PC-9 (cell line): ENCODE data around the gene SH3GL2. TPM values are rescaled to one million over a fixed set of nuclear protein-coding genes. Genes with fewer than 3 reads are reported as not detected.

Source experiments
- BruUV-seq: library from RNA; stranded (reverse); fragments of 400-500 nt; replicated peaks from 2 replicates; lab custom pipeline; 2021; lab: Mats Ljungman, UMichigan
- CTCF ChIA-PET: fragments of 300-600 bp; sonication (Branson Sonifier 250); formaldehyde crosslinking; loops from one replicate; lab custom pipeline; 2022; ENCODE audit warnings: antibody characterized with exemption; lab: Charles Lee
- POLR2A ChIA-PET: fragments of 300-600 bp; sonication (Branson Sonifier 250); formaldehyde crosslinking; loops from one replicate; lab custom pipeline; 2022; ENCODE audit warnings: antibody characterized with exemption; ENCODE audit not compliant: unreplicated experiment; lab: Charles Lee
- DNase-seq, 2 experiments: peaks; one replicate each; pipeline versions ENCODE4 v3.0.0 to v3.0.0-alpha.2; 2015 to 2022; ENCODE audit warnings: mixed read lengths in 1 of 2
- H2AFZ ChIP-seq: fragments of 200-600 bp; sonication (generic); 2 replicates; pipeline ENCODE4 v1.8.1; 2017; ENCODE audit warnings: antibody characterized with exemption
- H3F3A ChIP-seq: fragments of 200-600 bp; sonication (generic); 2 replicates; pipeline ENCODE4 v1.8.1; 2017; ENCODE audit warnings: antibody characterized with exemption, mild to moderate bottlenecking, low read depth; ENCODE audit not compliant: insufficient read depth
- H3K27ac ChIP-seq: fragments of 200-600 bp; sonication (generic); 2 replicates; pipeline ENCODE4 v1.6.1; 2016; ENCODE audit warnings: mixed run types
- H3K27me3 ChIP-seq: fragments of 200-600 bp; sonication (generic); 2 replicates; pipeline ENCODE4 v1.6.1; 2016; ENCODE audit warnings: low read depth, mixed run types; ENCODE audit not compliant: insufficient read depth
- H3K36me3 ChIP-seq: fragments of 200-600 bp; sonication (generic); 2 replicates; pipeline ENCODE4 v1.6.1; 2016; ENCODE audit warnings: low read depth, mixed run types
- H3K4me1 ChIP-seq: fragments of 200-600 bp; sonication (generic); replicated peaks from 2 replicates; pipeline ENCODE4 v1.6.1; 2016; ENCODE audit warnings: mixed run types; ENCODE audit not compliant: insufficient read depth
- H3K4me2 ChIP-seq: fragments of 200-600 bp; sonication (generic); 2 replicates; pipeline ENCODE4 v1.6.1; 2017; ENCODE audit warnings: mixed run types
- H3K4me3 ChIP-seq: fragments of 200-600 bp; sonication (generic); 2 replicates; pipeline ENCODE4 v1.6.1; 2016; ENCODE audit warnings: mixed run types
- H3K79me2 ChIP-seq: fragments of 200-600 bp; sonication (generic); 2 replicates; pipeline ENCODE4 v1.6.1; 2017; ENCODE audit warnings: low read depth, mixed run types
- H3K9me2 ChIP-seq: fragments of 200-600 bp; sonication (generic); 2 replicates; pipeline ENCODE4 v1.8.1; 2017; ENCODE audit warnings: mild to moderate bottlenecking; ENCODE audit not compliant: insufficient read depth
- H3K9me3 ChIP-seq: fragments of 200-600 bp; sonication (generic); 2 replicates; pipeline ENCODE4 v1.8.1; 2016; ENCODE audit warnings: low read depth; ENCODE audit not compliant: insufficient read depth
- H4K20me1 ChIP-seq: fragments of 200-600 bp; sonication (generic); 2 replicates; pipeline ENCODE4 v1.8.1; 2017; ENCODE audit not compliant: insufficient read depth
- EZH2 ChIP-seq: fragments of 200-600 bp; sonication (generic); IDR thresholded peaks from 2 replicates; pipeline ENCODE4 v1.8.0; 2017; ENCODE audit warnings: antibody characterized with exemption, low read depth
- intact Hi-C: fragments of 100-400 bp; cut with micrococcal nuclease; formaldehyde crosslinking; loops from one replicate; pipeline ENCODE4 v1.10.0; 2022; ENCODE audit not compliant: unreplicated experiment
- total RNA-seq: library from RNA; stranded (reverse); gene quantifications from 2 replicates; pipeline ENCODE4 v1.2.3, GENCODE V29; 2021
- TF ChIP-seq, protein P1 (sequence below): fragments of 200-600 bp; sonication (generic); conservative IDR thresholded peaks from 2 replicates; pipeline ENCODE4 v1.6.1; 2017; ENCODE audit warnings: mixed run types, antibody characterized with exemption, mild to moderate bottlenecking, moderate library complexity

Gene SH3GL2
- total RNA-seq, 1 experiment from 2014 or later, result not detected

DNA sequence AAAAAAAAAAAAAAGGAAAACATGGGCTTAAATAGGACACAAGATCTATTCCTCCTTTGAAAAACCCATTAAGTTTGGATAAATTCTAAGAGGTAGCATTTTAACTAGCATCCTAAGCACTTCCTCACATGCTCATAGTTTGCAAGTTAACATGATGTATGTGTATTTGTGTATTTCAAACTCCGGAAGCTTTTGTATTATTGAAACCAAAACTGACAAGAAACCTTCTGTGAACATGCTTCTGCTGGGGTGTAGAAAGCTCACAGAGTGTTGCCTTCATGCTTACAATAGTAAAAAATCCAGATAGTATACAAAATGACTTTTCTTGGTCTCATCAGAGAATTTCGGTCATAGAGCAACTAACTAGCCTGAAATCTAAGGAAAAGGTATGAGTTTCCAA lies 103.8 kb downstream of the SH3GL2 start:
- DNase-seq, result no peak
- POLR2A ChIA-PET, result no interaction called here
- Histone ChIP-seq H3K27me3 (no peaks in the 10 kb centered on the region), H3K9me2 (no peaks in the 10 kb centered on the region), H3K4me2 (no peak overlapping the region), H3K4me1 (no peaks in the 10 kb centered on the region), H4K20me1 (no peaks in the 10 kb centered on the region), H3K9me3 (no peaks in the 10 kb centered on the region), H3K27ac (no peak overlapping the region), H3K79me2 (no peaks in the 10 kb centered on the region), H3K36me3 (no peaks in the 10 kb centered on the region), H3F3A (no peaks in the 10 kb centered on the region), H2AFZ (no peak overlapping the region), H3K4me3 (no peak overlapping the region)
- TF ChIP-seq EZH2, result no peak
- TF ChIP-seq, protein P1, sequence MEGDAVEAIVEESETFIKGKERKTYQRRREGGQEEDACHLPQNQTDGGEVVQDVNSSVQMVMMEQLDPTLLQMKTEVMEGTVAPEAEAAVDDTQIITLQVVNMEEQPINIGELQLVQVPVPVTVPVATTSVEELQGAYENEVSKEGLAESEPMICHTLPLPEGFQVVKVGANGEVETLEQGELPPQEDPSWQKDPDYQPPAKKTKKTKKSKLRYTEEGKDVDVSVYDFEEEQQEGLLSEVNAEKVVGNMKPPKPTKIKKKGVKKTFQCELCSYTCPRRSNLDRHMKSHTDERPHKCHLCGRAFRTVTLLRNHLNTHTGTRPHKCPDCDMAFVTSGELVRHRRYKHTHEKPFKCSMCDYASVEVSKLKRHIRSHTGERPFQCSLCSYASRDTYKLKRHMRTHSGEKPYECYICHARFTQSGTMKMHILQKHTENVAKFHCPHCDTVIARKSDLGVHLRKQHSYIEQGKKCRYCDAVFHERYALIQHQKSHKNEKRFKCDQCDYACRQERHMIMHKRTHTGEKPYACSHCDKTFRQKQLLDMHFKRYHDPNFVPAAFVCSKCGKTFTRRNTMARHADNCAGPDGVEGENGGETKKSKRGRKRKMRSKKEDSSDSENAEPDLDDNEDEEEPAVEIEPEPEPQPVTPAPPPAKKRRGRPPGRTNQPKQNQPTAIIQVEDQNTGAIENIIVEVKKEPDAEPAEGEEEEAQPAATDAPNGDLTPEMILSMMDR, result no peak
- BruUV-seq, result no TSS peak
- intact Hi-C loops, result no loop called here
- CTCF ChIA-PET, result no interaction called here

DNA sequence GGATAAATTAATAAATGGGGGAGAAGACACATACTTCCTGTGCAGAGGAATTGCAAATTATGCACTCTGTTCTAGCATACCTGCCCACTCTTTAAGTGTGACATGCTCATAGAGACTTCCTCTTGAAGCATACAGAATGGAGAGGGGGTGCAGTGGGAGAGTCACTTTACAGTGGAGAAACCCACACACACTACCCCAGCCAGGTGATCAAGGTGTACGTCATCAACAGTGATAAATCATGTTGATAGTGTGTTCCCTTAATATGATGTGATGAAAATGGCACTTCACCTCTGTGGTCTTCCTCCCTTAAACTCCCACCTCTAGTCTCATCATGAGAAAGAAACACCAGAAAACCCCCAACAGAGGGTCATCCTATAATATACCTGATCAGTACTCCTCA lies 110.0 kb downstream of the SH3GL2 start:
- ChIA-PET POLR2A (no interaction called here), CTCF (no interaction called here)
- no peaks in the 10 kb centered on the region for H3F3A ChIP-seq
- H3K79me2 ChIP-seq, result no peaks in the 10 kb centered on the region
- intact Hi-C loops, result no loop called here
- no peaks in the 10 kb centered on the region for H4K20me1 ChIP-seq
- no peaks in the 10 kb centered on the region for H3K9me3 ChIP-seq
- H3K27me3 ChIP-seq, result no peaks in the 10 kb centered on the region
- no peak for DNase-seq
- no peak overlapping the region for H3K4me3 ChIP-seq
- no peaks in the 10 kb centered on the region for H3K9me2 ChIP-seq
- H2AFZ ChIP-seq, result no peak overlapping the region
- H3K4me1 ChIP-seq, result no peaks in the 10 kb centered on the region
- TF ChIP-seq, protein P1, result no peak
- TF ChIP-seq EZH2, result no peak
- H3K4me2 ChIP-seq, result no peak overlapping the region
- H3K27ac ChIP-seq, result no peak overlapping the region
- no TSS peak for BruUV-seq
- H3K36me3 ChIP-seq, result no peaks in the 10 kb centered on the region

DNA sequence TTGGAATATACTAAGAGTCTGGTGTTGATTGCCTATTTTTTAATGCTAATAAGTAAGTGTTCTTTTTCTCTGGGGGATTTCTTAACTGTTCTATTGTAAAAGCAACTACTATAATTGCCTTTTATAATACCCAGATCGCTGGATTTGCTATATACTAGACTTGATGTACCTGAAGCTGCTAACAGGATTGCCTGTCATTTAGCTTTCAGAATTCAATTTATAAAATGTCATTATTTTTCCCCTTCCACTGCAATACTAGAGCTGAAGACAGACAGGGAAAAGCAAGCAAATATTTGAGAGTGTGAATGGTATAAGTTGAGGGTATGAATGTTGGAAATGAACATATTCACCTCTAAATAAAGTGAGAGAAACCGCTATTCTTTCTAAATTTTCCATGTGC lies 115.5 kb downstream of the SH3GL2 start:
- no peak overlapping the region for H3K27ac ChIP-seq
- H3K79me2 ChIP-seq, result no peaks in the 10 kb centered on the region
- H3F3A ChIP-seq, result no peaks in the 10 kb centered on the region
- no peak overlapping the region for H3K4me2 ChIP-seq
- intact Hi-C loops, result no loop called here
- no peaks in the 10 kb centered on the region for H3K9me2 ChIP-seq
- BruUV-seq, result no TSS peak
- DNase-seq, result no peak
- H3K9me3 ChIP-seq, result no peaks in the 10 kb centered on the region
- TF ChIP-seq, protein P1, result no peak
- no peak for TF ChIP-seq EZH2
- H2AFZ ChIP-seq, result no peak overlapping the region
- H3K4me3 ChIP-seq, result no peak overlapping the region
- H3K36me3 ChIP-seq, result no peaks in the 10 kb centered on the region
- H4K20me1 ChIP-seq, result no peaks in the 10 kb centered on the region
- ChIA-PET CTCF (no interaction called here), POLR2A (no interaction called here)
- H3K27me3 ChIP-seq, result no peaks in the 10 kb centered on the region
- H3K4me1 ChIP-seq, result no peaks in the 10 kb centered on the region
